Stimulated activated naive CD8-positive, alpha-beta T cell treated with anti-CD3 and anti-CD28 coated beads, Interleukin-15, Interleukin-2, amounts not matched to agents 100 ng/mL and 50 ng/mL, for 24 hours (primary cell): ENCODE measurements around the gene IMPDH1.

Experiments
- H3K27ac Mint-ChIP-seq: one replicate; pipeline ENCODE4 v1.8.0; 2021; ENCODE audit warnings: mild to moderate bottlenecking, mixed read lengths
- H3K27me3 Mint-ChIP-seq: one replicate; pipeline ENCODE4 v1.8.0; 2021; ENCODE audit warnings: mixed read lengths
- H3K36me3 Mint-ChIP-seq: one replicate; pipeline ENCODE4 v1.8.0; 2021; ENCODE audit warnings: low read depth, mixed read lengths
- H3K4me1 Mint-ChIP-seq: one replicate; pipeline ENCODE4 v1.8.0; 2021; ENCODE audit warnings: low read depth, mixed read lengths
- H3K4me3 Mint-ChIP-seq: one replicate; pipeline ENCODE4 v1.8.0; 2021; ENCODE audit warnings: mild to moderate bottlenecking, mixed read lengths
- H3K9me3 Mint-ChIP-seq: one replicate; pipeline ENCODE4 v1.8.0; 2021; ENCODE audit warnings: mixed read lengths

Gene IMPDH1

DNA sequence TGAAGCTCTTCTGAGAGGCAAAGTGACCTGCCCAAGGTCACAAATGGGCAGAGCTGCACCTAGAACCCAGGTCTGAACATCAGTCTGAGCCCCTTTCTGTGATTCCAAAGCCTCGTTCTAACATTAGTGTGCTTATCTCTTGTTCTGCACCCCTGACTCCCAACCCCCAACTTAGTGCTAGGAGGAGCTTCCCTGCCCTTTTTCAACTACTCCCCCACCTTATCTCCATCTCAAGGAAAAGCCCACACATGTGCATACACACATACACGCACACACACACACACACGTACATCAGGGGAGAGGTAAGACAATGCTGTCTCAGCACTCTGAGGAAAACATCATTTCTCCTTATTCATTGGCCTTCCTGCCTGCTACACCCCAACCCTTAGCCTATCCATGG lies 56.6 kb downstream of the IMPDH1 start:
- H3K27ac Mint-ChIP-seq: no peak overlapping the region
- H3K9me3 Mint-ChIP-seq: no peaks in the 10 kb centered on the region
- no peaks in the 10 kb centered on the region for H3K36me3 Mint-ChIP-seq
- no peaks in the 10 kb centered on the region for H3K4me1 Mint-ChIP-seq
- H3K27me3 Mint-ChIP-seq: peaks cover 31% of the 10 kb centered on the region
- H3K4me3 Mint-ChIP-seq: no peak overlapping the region

DNA sequence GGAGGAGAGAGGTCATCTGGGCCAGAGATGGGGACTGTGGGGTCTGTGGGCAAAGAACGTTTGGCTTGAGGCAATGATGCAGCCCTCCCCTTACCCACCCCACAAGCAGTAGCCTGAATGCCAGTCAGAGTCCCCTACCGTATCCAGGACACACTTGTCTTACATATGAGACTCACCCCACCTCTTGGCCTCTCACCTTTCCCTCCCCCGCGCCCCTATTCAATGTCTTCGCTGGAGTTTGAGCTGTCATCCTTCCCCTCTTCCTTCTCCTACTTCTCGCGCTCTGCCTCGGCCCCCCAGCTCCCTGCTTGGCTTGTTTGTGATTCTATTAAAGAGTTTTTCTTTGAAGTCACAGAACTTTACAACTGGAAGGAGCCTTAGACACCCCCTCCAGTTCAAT lies 57.1 kb downstream of the IMPDH1 start:
- Mint-ChIP-seq H3K4me3 (no peak overlapping the region), H3K27ac (no peak overlapping the region), H3K4me1 (no peaks in the 10 kb centered on the region), H3K27me3 (peaks cover 30% of the 10 kb centered on the region), H3K9me3 (no peaks in the 10 kb centered on the region), H3K36me3 (no peaks in the 10 kb centered on the region)

DNA sequence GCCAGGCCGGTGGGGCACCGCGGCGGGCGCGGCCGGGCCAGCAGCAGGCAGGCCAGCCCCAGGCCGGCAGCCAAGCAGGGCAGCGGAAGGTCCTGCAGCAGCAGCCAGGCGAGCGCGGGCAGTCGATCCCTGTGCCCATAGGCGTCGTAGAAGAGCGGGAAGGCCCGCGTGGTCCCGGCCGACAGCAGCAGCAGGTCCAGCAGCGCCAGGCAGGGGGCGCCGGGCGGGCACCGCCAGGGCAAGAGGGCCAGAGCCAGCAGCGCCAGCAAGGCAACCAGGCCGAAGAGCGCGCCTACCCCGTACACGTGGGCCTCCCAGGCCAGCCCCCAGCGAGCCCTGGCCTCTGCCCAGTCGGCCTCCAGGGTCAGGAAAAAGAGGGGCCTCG lies 57.6 kb downstream of the IMPDH1 start:
- Mint-ChIP-seq H3K9me3 (no peaks in the 10 kb centered on the region), H3K4me1 (no peaks in the 10 kb centered on the region), H3K36me3 (no peaks in the 10 kb centered on the region), H3K4me3 (no peak overlapping the region), H3K27ac (no peak overlapping the region), H3K27me3 (peaks cover 30% of the 10 kb centered on the region)

DNA sequence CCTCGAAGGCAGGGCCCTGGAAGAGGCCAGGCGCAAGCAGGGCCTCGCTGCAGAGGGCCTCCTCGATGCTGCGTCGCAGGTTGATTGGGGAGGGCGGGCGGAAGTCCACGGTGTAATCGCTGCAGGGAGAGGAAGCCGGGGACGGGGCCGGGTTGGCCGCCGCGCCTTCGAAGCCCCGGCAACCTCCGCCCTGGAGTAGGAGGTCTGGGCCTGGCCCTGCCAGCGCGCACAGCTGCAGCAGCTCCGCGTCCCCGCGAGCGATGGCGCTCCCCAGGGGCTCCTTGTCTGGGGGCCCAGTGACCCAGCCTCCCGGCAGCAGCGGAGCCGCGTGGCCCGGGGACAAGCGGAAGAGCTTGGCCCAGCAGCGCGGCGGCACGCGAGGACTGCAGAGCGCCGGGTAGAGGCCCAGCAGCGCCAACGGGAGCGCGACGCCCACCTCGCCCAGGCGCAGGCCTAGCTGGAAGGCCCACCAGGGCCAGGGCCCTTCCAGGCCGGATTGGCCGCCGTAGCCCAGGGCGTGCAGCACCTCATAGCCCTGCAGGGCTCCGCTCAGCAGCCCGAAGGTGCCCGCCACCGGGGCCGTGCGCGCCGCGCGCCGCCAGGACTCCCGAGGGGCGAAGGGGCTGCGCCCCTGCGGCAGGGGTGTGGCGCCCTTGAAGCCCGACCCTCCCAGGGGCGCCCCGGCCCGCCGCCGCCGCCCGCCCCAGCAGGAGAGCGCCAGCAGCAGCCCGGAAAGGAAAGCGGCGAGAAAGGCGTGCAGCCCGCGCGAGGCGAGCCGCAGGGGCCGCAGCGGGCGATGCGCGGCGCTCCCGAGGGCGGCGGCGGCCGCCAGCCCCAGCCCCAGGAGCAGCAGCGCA lies 58.3 kb downstream of the IMPDH1 start:
- Mint-ChIP-seq H3K27me3 (peaks cover 30% of the 10 kb centered on the region), H3K36me3 (no peaks in the 10 kb centered on the region)

DNA sequence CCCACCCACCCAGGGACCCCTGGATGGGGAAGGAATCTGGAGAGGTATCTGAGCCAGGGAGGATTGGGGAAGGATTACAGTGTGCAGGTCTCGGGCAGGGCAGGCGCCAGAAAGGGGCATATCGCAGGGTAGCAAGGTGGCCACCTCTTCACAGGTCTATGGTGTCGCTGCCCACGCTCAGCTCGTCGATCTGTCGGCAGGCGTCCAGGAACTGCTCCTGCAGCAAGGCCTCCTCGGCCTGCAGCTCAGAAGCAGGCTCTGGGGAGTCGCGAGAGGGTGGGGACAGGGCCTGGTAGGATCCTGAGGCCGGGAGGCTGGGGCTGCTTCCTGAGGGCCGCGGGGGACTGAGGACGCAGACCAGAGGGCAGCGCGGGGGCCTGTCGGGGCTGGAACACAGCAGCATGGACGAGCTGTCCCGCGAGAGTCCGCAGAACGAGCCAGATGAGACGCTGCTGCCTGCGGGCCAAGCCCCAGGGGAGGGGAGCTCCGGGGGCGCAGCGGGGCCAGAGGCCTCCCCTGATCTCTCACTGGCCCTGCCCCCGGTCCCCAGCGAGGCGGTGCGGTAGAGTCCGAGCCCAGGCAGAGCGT lies 59.0 kb downstream of the IMPDH1 start:
- no peak overlapping the region for H3K4me3 Mint-ChIP-seq
- H3K27me3 Mint-ChIP-seq: peaks cover 30% of the 10 kb centered on the region

More for the DNA sequence above, 58.3 kb downstream of the IMPDH1 start:
- H3K27ac Mint-ChIP-seq: no peak overlapping the region
- no peak overlapping the region for H3K4me3 Mint-ChIP-seq
- H3K9me3 Mint-ChIP-seq: no peaks in the 10 kb centered on the region
- H3K4me1 Mint-ChIP-seq: no peaks in the 10 kb centered on the region

DNA sequence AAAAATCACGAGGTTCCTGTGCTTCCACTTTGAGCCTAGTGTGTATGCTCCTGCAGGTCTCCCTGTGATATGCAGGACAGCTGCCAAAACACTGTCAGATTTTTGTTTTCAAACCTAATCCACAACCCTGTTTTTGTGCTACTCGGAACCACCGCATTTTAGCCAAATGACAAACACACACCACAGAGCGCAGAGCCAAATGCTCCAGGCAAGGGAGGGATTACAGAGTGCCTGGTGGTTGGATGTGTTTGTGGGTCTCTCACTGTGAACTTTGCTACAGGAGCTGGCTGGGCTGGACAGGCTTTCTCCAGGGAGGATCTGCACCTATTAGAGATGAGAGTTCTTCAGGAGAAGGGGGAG lies 60.3 kb downstream of the IMPDH1 start:
- H3K4me1 Mint-ChIP-seq: no peaks in the 10 kb centered on the region
- H3K4me3 Mint-ChIP-seq: no peak overlapping the region
- H3K27me3 Mint-ChIP-seq: peaks cover 30% of the 10 kb centered on the region
- no peak overlapping the region for H3K27ac Mint-ChIP-seq
- no peaks in the 10 kb centered on the region for H3K9me3 Mint-ChIP-seq
- H3K36me3 Mint-ChIP-seq: no peaks in the 10 kb centered on the region

More for the DNA sequence above, 59.0 kb downstream of the IMPDH1 start:
- Mint-ChIP-seq H3K27ac (no peak overlapping the region), H3K4me1 (no peaks in the 10 kb centered on the region), H3K9me3 (no peaks in the 10 kb centered on the region), H3K36me3 (no peaks in the 10 kb centered on the region)

DNA sequence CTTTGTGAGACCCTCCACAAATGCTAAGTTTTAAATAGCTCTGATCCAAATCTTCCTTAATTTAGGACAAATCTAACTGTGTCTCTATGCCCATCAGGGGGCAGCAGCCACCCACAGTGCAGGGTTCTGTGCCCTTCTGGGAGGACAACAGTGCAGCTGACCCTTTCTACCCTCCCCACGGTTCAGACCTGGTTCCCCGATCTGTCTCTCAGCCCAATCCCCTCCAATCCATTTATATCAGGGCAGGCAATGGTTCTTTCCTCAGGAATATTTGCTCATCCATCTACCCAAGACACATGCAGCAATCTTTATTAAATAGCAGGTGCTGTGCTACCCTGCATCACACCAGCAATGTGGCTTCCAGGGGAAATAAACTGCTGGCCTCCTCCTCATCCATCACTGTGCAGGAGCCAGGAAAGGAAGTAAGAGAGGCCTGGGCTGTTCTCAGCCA lies 62.1 kb downstream of the IMPDH1 start:
- Mint-ChIP-seq H3K36me3 (no peaks in the 10 kb centered on the region), H3K27me3 (peaks cover 16% of the 10 kb centered on the region)

DNA sequence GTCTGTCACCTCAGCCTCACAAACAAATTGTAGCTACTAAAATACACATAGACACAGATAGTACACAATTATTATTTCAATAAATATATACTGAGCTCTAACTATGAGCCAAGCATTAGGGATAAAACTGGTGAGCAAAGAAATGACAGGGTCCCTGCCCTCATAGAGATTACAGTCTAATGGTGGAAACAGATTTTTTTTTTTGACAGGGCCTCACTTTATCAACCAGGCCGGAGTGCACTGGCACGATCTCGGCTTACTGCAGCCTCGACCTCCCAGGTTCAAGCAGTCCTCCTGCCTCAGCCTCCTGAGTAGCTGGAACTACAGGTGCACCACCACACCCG lies 65.4 kb downstream of the IMPDH1 start:
- Mint-ChIP-seq H3K4me1 (peaks cover 32% of the 10 kb centered on the region), H3K9me3 (no peaks in the 10 kb centered on the region), H3K27ac (no peak overlapping the region)

More for the DNA sequence above, 62.1 kb downstream of the IMPDH1 start:
- H3K4me1 Mint-ChIP-seq: peaks cover 8% of the 10 kb centered on the region
- no peak overlapping the region for H3K27ac Mint-ChIP-seq
- no peaks in the 10 kb centered on the region for H3K9me3 Mint-ChIP-seq
- H3K4me3 Mint-ChIP-seq: no peak overlapping the region

DNA sequence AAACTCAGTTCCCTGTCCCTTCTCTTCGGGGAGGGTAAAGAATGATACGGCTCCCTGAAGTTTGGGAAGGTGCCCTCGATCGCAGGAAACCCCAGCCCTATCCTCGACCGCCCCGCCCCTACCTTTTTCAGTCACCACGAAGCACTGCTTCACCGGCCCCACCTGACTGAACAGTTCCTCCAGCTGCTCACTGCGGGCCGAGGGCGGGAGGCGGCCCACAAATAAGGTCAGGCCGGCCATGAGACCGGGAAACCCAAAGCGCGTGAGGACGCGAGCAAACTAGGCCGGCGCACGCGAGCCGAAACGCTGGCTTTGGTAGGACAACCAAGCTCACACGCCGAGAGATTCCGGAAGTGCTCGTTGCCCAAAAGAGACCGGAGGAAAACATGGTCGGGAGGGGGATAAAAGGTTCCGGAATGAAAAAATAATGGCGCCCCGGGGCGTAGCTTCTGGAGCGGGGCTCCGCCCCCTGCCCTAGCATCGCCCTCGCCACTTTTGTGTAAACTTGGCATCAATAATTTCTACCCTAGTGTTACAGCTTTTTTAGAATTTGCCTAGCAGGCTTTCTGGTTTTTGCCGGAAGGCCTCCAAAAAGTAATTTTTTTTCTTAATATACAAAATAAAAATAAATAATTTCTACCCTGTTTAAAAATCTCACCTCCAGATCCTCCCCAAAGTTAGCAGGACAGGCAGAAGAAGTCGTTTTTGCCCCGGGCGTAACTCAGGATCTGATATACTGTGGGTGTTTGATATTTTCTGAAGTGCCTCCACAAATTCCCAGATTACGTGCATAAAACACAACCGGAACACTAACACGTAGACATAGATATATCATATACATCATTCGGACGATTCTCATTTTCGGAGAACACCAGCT lies 66.0 kb downstream of the IMPDH1 start, which contains the start of gene RBM28:
RBM28 (minus strand) TSS at position 355 of the 877 bp plus-strand sequence; CDS start at position 240, 115 bp downstream.
- Mint-ChIP-seq H3K27me3 (no peaks in the 10 kb centered on the region), H3K36me3 (peaks cover 17% of the 10 kb centered on the region), H3K9me3 (no peaks in the 10 kb centered on the region), H3K4me1 (peaks cover 32% of the 10 kb centered on the region), H3K27ac (peak within 1 kb of the TSS; percentile 93), H3K4me3 (peak within 1 kb of the TSS; percentile 95)

More for the DNA sequence above, 65.4 kb downstream of the IMPDH1 start:
- Mint-ChIP-seq H3K27me3 (peaks cover 3% of the 10 kb centered on the region), H3K4me3 (peak overlapping the region; percentile 52), H3K36me3 (peaks cover 13% of the 10 kb centered on the region)
